ENCODE data around the gene PARD6G. TPM values are rescaled to one million over a fixed set of nuclear protein-coding genes. Genes with fewer than 3 reads are reported as not detected.

The PARD6G gene
- total and polyA plus RNA-seq, 2 experiments from 2014 or later: 8.0 to 8.7 TPM

DNA sequence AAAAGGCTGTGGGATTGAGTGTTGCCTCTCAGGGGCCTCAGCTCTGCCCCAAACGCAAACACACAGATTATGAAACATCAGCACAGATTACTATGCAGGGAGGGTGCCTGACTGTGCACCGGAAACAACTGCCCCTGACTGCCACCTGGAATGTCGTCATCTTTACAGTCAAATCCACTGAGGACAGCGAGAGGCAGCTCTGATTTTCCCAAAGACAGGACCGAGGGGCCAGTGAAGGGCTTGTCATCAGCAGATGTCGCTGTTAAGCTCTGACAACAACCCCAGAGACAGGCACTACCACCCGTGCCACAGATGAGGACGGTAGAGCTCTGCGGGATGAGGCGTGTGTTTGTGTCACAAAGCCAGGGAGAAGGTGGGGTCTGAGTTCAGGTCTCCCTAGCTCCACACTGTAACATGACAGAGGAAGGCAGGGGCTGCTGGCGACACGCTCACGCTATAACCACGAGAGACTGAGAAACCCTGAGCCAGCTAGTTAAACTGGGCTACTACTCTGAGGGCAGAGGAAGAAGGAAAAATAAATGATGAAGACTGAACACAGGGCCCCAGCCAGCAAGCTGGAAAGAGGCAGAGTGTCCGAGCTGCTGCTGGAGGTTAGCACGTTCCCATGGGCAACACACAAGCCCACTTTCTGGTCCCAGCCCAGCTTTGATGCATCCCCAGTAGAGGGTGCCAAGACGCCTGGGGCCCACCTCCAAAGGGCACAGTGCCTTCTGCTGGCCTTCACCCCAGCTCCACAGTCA is 47.0 kb downstream of the PARD6G start:
- peak in 1 of 2 donors; percentile 10 for DNase-seq (ENCODE audit: low read depth in 1 of 2, low spot score in 1 of 2)
- no peaks in the 10 kb centered on the region for H3K27me3 ChIP-seq
- TF ChIP-seq CTCF (IDR thresholded peaks at IDR 0.05; ENCODE audit: low read depth, low read length): peak; percentile 15
- H3K27ac ChIP-seq: no peak overlapping the region
- no peaks in the 10 kb centered on the region for H3K9me3 ChIP-seq (ENCODE audit: low read depth)
- H3K36me3 ChIP-seq: no peaks in the 10 kb centered on the region
- no peak overlapping the region for H3K4me3 ChIP-seq
- no peaks in the 10 kb centered on the region for H3K4me1 ChIP-seq (ENCODE audit: low read depth)

DNA sequence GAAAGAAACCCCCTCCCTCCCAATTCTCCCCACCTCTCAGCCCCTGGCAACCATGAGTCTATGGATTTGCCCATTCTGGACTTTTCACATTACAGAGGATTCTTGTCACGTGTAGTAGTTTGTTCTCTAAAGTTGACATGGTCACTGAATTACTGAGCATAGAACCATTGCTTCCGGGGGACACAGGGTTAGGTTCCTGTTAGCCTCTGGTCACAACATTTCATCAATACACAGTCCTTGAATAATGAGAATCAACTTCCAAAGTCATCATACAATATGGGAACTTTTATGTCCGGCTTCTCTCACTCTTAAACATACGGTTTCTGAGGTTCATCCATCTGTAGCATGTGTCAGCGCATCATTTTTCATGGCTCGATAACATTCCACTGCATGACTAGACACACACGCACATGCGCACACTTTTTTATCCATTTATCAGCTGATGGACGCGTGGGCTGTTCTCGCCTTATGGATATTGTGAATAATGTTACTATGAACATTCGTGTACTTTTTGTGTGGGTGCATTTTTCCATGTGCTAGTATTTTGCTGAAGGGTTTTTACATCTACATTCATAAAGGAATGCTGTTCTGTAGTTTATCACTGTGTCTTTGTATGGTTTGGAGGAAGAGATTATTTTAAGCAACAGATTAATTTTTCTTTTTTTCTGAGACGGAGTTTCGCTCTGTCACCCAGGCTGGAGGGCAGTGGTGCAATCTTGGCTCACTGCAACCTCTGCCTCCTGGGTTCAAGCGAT is 48.1 kb downstream of the PARD6G start:
- DNase-seq (ENCODE audit: low read depth in 1 of 2, low spot score in 1 of 2): no peak
- no peaks in the 10 kb centered on the region for H3K27me3 ChIP-seq
- no peak for TF ChIP-seq CTCF (IDR thresholded peaks at IDR 0.05; ENCODE audit: low read depth, low read length)
- H3K4me3 ChIP-seq: no peak overlapping the region
- H3K36me3 ChIP-seq: no peaks in the 10 kb centered on the region
- H3K4me1 ChIP-seq (ENCODE audit: low read depth): no peaks in the 10 kb centered on the region
- no peak overlapping the region for H3K27ac ChIP-seq
- no peaks in the 10 kb centered on the region for H3K9me3 ChIP-seq (ENCODE audit: low read depth)

DNA sequence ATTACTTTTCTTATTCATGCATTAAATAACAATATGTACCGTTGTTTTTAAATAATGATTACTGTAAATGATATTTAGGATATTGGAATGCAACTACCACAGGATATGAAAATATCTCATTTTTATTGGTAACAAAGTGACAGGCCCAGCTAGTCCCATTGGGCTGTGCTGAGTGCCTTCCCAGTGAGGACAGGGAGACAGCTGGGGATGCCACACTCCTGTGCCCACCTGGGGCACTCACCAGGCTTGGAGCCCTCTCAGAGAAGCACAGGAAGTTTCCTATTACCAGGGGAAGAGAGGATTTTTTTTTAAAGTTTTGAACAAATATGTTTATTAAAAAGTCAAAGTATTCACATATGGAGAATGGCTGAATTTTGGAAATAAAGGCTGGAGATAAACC is 48.9 kb downstream of the PARD6G start:
- no peak for TF ChIP-seq CTCF (IDR thresholded peaks at IDR 0.05; ENCODE audit: low read depth, low read length)
- H3K4me1 ChIP-seq (ENCODE audit: low read depth): no peaks in the 10 kb centered on the region

GRCh38 chr18:80197528-80197927 is 49.8 kb downstream of the PARD6G start:
- no peak overlapping the region for H3K27ac ChIP-seq
- H3K4me3 ChIP-seq: no peak overlapping the region
- TF ChIP-seq CTCF (IDR thresholded peaks at IDR 0.05; ENCODE audit: low read depth, low read length): no peak
- H3K4me1 ChIP-seq (ENCODE audit: low read depth): no peaks in the 10 kb centered on the region
- no peaks in the 10 kb centered on the region for H3K9me3 ChIP-seq (ENCODE audit: low read depth)
- no peak for DNase-seq (ENCODE audit: low read depth in 1 of 2, low spot score in 1 of 2)
- no peaks in the 10 kb centered on the region for H3K27me3 ChIP-seq
- no peaks in the 10 kb centered on the region for H3K36me3 ChIP-seq

More for the DNA sequence above, 48.9 kb downstream of the PARD6G start:
- Histone ChIP-seq H3K9me3 (ENCODE audit: low read depth) (no peaks in the 10 kb centered on the region), H3K36me3 (no peaks in the 10 kb centered on the region), H3K27ac (no peak overlapping the region), H3K27me3 (no peaks in the 10 kb centered on the region), H3K4me3 (no peak overlapping the region)
- DNase-seq (ENCODE audit: low read depth in 1 of 2, low spot score in 1 of 2): no peak

- Histone ChIP-seq H3K27me3 (no peaks in the 10 kb centered on the region), H3K27ac (no peak overlapping the region)
- DNase-seq (ENCODE audit: low read depth in 1 of 2, low spot score in 1 of 2): peak in 1 of 2 donors; percentile 42
Measured at GRCh38 chr18:80196528-80197320, 50.6 kb downstream of the PARD6G start.

More at GRCh38 chr18:80196528-80197320, 50.6 kb downstream of the PARD6G start:
- Histone ChIP-seq H3K4me1 (ENCODE audit: low read depth) (no peaks in the 10 kb centered on the region), H3K4me3 (no peak overlapping the region), H3K9me3 (ENCODE audit: low read depth) (no peaks in the 10 kb centered on the region), H3K36me3 (no peaks in the 10 kb centered on the region)
- no peak for TF ChIP-seq CTCF (IDR thresholded peaks at IDR 0.05; ENCODE audit: low read depth, low read length)

Data from cardiac muscle cell (in vitro differentiated cells and primary cell).